GM13976 (cell line): ENCODE results near the gene SLC9A9.
"Not testable (repeated sequence)": the region's sequence is repeated elsewhere in the genome, so short reads cannot be mapped to it uniquely, and the experiment has no call there.

Experiments used
- DNase-seq: peaks from one replicate; pipeline ENCODE4 v3.0.0; 2012; ENCODE audit warnings: low spot score
- in situ Hi-C: fragments of 300-500 bp; cut with MboI; formaldehyde crosslinking; loops from one replicate; pipeline ENCODE4 v1.12.0; 2022; ENCODE audit warnings: low sequenced_read_pairs, mixed read lengths, inconsistent platforms; ENCODE audit not compliant: unreplicated experiment
- TF ChIP-seq, protein P1 (sequence below): IDR thresholded peaks from 2 replicates; pipeline ENCODE4 v1.5.1; 2012; ENCODE audit warnings: borderline replicate concordance, mild to moderate bottlenecking; ENCODE audit not compliant: insufficient read depth; ENCODE audit errors: extremely low read depth, missing control alignments, control extremely low read depth

SLC9A9 gene

DNA sequence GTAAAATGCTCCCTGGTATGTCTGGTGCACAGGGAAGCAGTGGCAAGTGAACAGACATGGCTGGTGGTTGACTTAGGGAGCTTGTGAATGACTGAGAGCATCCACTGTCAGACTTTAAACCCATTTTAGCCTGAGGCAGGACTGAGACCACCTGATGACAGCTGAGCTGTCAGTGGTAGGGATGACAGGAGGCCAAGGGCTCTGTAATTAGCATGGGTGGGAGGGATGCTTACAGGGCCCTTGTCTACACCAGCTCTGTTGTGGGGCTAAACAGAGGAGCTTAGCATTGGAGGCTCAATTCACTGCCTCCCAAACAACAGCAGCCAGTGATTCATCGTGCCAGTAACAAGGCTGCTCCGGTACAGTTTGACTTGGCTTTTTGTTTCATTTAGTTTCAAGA is 559.3 kb downstream of the SLC9A9 start:
- no peak for DNase-seq
- TF ChIP-seq, protein P1, sequence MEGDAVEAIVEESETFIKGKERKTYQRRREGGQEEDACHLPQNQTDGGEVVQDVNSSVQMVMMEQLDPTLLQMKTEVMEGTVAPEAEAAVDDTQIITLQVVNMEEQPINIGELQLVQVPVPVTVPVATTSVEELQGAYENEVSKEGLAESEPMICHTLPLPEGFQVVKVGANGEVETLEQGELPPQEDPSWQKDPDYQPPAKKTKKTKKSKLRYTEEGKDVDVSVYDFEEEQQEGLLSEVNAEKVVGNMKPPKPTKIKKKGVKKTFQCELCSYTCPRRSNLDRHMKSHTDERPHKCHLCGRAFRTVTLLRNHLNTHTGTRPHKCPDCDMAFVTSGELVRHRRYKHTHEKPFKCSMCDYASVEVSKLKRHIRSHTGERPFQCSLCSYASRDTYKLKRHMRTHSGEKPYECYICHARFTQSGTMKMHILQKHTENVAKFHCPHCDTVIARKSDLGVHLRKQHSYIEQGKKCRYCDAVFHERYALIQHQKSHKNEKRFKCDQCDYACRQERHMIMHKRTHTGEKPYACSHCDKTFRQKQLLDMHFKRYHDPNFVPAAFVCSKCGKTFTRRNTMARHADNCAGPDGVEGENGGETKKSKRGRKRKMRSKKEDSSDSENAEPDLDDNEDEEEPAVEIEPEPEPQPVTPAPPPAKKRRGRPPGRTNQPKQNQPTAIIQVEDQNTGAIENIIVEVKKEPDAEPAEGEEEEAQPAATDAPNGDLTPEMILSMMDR = no peak
- in situ Hi-C loops = no loop called here

DNA sequence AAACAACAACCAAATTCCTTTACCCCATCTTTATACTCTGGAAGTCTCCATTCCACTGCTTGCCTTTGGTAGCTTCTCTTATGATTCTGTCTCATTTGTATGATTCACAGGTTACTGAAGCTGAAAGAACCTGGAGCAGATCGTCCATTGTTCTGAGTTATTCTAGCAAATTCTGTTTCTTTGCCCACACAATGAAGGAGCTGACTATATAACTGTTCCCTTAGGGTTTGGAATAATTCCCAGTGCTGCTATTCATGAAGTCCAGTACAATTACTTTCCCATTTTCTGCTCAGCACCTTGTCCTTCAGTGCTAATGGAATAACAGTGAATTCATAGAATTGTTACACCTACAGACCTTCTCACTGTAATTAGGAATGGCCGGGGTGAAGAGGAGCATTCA is 560.9 kb downstream of the SLC9A9 start:
- TF ChIP-seq, protein P1 = no peak
- in situ Hi-C loops = no loop called here
- DNase-seq = no peak

DNA sequence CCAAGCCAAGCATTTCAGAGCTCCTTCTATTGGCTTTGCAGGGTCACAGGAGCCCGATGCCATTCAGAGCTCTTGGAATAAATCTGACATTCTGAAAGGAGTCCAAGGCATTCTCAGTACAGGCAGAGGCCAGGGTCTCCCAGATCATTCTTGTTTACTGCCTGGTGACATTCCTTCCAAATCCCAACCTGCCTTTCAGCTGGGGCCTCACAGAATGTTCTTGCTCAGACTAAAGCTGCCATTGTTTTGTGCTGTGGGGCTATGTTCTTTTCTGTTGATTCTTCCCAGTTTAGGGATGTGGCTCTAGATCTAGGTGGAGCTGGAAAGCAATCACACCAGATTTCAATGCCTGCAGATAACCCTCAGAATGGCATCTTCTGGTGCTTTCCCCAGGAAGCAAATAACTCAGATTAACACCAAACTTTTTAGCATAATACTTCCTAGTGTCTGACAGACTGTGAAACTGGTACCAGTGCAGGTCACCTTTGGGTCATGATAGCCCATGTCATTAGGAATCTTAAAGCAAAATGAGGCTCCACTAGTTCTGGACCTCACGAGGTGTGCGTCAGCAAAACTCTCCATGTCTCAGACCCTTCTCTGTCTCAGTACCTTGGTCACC is 561.8 kb downstream of the SLC9A9 start:
- in situ Hi-C loops = no loop called here
- TF ChIP-seq, protein P1 = no peak
- DNase-seq = no peak

DNA sequence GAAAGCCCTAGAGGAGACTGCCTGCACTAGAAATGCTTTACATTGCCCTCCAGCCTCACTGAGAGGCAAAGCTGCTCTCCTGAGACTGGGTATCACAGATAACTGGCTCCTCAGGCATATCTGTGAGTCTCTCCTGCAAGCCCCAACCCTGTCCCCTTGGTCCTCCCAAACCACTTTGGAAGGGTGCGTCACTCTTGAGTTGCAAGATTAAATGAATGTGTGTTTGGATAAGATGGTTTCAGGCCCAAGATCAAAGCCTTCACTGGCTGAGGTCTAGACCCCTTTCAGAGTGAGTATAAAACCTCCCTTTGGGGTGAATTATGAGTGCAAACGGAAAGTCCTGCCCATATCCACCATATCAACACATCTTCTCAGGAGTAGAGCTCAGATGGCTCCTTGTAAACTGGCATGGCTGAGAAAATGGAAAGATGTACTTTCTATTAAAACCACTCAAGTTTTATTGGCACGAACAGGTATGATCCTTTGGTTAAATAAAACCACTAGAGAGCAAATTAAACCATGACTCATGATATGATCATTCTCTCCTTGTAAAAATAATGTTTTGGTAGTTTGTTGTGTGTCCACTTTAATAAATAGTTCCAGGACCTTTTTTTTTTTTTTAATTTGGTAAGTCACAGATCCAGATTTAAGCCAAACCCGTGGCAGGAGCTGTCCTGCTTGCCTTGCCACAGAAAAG is 564.7 kb downstream of the SLC9A9 start:
- in situ Hi-C loops = no loop called here
- TF ChIP-seq, protein P1 = no peak
- DNase-seq = no peak

DNA sequence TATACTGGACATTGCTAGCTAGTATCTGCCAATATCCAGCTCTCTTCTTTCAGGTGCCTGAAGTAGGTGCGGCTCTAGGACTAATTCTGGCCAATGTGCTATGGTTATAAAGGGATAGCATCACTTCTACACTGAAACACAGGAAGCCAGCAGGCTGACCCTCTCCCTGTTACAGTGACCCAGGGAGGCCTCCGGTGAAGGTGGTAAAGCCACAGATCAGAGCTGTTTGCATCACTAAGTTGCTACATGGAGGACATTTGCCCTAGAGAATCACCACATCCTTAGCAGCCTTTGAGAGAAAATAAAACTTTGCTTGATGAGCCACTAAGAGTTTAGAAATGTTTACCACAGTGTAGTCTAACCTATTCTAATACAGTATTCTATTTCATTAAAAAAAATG is 567.3 kb downstream of the SLC9A9 start:
- in situ Hi-C loops = no loop called here
- TF ChIP-seq, protein P1 = no peak
- DNase-seq = no peak

DNA sequence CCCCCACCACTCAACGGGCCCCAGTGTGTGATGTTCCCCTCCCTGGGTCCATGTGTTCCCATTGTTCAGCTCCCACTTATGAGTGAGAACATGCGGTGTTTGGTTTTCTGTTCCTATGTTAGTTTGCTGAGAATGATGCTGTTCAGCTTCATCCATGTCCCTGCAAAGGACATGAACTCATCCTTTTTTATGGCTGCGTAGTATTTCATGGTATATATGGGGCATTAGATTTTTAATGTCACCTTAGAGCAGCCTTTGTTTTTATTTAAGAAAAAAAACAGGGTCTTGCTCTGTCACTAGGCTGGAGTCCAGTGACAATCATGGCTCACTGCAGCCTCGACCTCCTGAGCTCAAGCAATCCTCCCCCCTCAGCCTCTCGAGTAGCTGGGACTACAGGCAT is 568.7 kb downstream of the SLC9A9 start:
- DNase-seq, in situ Hi-C loops: not testable (repeated sequence)

DNA sequence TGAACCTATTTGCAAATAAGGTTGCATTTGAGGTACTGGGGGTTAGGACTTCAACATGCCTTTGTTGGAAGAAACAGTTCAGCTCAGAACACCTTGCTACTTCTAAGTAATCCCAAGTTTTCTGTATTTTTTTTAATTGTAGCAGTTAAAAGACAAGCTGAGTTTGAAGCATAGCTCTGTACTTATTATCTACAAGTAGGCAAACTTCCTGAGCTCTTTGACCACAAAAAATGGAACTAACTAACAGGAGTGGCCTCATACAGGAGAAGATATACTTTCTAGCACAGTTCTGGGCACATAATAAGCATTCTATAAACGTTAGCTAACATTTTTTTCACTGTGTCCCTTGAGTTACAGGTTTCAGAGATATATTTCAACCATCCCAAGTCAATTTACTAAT is 569.5 kb downstream of the SLC9A9 start:
- no peak for DNase-seq
- in situ Hi-C loops = no loop called here
- TF ChIP-seq, protein P1 = no peak
